Measurements from ENCODE around the gene PRSS1.
"Not testable (repeated sequence)": the region's sequence is repeated elsewhere in the genome, so short reads cannot be mapped to it uniquely, and the experiment has no call there.

The PRSS1 gene

DNA sequence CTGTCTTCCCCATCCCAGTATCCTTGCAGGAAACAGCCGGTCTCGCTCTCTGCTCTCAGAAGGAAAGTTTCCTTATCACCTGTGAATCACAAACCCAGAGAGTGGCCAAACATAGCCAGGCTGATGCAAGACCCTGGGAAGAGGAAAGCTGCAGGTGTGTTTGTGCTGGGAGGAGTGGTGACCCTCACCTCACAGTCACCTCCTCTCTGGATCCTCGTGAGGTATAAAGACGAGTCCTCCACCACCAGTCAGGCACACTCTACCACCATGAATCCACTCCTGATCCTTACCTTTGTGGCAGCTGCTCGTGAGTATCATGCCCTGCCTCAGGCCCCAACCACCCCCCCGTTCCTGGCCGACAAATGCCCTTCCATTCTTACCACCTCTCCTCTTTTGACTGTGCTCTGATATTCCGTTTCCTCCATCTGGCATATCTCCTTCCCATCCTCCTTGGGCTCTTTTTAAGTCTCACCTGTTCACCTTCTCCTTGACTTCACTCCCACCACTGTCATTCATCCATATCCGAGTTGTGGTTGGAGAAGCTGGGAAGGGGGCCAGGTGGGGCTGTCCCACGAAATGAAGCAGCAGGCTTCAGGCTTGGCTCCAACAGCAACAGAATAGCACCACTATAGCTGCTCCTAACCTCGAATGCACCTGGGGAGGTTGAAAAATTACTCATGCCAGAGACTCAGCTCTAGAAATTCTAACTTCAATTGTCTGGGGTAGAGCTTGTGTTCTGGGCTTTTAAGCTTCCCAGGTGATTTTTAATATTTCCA, at the start of gene PRSS1:
Gene PRSS1, plus strand, starts transcription at position 255 of the 776 bp plus-strand sequence. Its CDS starts 13 bp downstream, at position 268.
- no peak for DNase-seq

DNA sequence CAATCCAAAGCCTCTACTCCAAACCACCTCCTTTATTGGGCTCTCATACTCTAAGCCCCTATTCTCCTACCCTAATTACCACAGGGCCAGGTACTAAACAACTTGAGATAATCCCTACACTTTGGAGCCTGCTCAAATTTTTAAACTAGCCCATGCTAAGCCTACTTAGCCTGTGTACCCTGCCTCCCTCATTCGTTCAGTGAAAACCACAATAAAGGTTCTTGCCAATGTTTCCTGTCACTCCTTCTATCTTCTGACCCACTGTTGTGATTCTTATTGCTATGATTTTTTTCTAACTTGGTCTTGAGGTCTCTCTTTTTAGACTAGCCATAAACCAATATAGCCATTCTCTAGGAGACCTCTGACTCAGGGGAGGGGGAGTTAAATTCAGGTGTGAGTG, 48.3 kb upstream of the PRSS1 start:
- DNase-seq, result not testable (repeated sequence)

DNA sequence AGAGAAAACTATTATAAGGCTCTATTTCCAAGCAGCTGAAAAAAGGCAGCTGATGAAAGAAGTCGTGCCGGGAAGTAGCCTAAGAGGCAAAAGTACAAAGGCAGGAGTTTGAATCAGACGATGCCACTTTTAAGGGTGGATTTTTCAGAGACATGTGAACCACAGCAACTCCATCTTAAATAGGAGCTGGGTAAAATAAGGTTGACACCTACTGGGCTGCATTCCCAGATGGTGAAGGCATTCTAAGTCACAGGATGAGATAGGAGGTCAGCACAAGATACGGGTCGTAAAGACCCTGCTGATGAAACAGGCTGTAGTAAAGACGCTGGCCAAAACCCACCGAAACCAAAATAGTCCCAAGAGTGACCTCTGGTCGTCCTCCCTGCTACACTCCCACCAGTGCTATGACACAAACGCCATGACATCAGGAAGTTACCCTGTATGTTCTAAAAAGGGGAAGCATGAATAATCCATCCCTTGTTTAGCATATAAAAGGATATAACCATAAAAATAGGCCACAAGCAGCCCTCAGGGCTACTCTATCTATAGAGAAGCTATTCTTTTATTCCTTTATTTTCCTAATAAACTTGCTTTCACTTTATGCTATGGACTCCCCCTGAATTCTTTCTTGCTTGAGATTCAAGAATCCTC, 45.5 kb upstream of the PRSS1 start:
- no peak for DNase-seq

GRCh38 chr7:142708726-142709125, 40.5 kb upstream of the PRSS1 start:
- DNase-seq, result not testable (repeated sequence)

GRCh38 chr7:142709921-142710320, 39.4 kb upstream of the PRSS1 start:
- no peak for DNase-seq

- no peak for DNase-seq
Observed at GRCh38 chr7:142711196-142711595, 38.1 kb upstream of the PRSS1 start.

GRCh38 chr7:142711746-142712616, 37.3 kb upstream of the PRSS1 start:
- no peak for DNase-seq

GRCh38 chr7:142712617-142712957, 36.7 kb upstream of the PRSS1 start:
- no peak for DNase-seq

GRCh38 chr7:142714375-142714774, 34.9 kb upstream of the PRSS1 start:
- no peak for DNase-seq

GRCh38 chr7:142716596-142716995, 32.7 kb upstream of the PRSS1 start:
- DNase-seq, result no peak

DNA sequence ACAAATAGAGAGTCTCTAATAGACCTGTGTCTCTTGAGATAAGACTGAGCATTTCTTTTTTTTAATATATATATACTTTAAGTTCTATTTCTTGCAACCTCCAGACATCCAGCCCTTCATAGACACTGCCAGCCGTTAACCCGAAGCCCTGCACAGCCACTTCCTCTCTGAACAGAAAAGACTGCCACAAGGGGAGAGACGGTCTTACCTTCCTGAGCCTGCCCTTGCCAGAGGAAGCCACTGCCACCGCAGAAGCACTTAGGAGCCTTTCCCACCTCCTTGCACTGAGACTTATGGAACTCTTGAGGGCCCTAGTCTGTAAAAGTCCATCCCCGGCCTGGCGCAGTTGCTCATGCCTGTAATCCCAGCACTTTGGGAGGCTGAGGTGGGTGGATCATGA, 31.8 kb upstream of the PRSS1 start:
- no peak for DNase-seq

DNA sequence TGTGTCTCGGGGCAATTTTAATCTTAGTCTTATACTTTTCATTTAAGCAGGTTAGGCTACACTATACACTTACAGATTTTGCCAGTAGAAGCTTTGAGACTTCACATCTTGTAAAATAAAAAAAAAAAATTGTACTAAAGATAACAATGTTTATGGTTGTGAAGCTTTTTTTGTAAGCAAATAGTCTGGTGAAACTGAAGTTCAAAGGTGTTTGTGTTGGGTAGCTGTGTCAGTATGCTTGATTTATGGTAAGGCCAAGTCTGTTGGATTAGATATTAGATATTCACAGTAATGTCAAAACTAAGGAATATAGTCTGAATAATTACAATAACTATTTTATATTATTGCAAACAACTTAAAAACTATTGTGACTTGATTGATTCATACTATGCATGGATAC, 31.0 kb upstream of the PRSS1 start:
- no peak for DNase-seq

DNA sequence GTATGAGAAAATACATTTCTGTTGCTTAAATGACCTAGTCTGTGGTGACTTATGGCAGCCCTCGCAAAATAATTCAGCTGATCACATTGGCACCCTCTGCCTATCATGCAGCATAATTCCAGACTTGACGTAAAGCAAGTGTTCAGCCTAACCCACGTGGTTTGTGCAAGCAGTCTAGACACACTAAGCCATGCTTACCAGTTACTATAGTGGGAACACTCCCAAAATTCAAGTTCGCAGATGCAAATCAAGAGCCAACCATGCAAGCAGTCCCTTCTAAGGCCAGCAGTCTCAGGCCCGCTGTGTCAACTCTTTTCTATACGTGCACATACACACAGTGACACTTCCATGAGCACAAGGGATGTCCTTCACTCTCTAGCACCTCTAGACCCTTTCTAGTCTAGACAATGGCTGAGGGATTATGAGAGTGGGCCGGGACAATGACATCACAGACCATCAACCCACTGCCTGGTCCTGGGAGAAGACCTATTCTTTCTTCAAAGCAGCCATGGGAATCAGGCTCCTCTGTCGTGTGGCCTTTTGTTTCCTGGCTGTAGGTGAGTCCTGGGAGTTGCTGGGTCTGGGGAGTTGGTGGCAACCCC, 29.0 kb upstream of the PRSS1 start:
- DNase-seq, result no peak

GRCh38 chr7:142720986-142721385, 28.3 kb upstream of the PRSS1 start:
- DNase-seq, result no peak

DNA sequence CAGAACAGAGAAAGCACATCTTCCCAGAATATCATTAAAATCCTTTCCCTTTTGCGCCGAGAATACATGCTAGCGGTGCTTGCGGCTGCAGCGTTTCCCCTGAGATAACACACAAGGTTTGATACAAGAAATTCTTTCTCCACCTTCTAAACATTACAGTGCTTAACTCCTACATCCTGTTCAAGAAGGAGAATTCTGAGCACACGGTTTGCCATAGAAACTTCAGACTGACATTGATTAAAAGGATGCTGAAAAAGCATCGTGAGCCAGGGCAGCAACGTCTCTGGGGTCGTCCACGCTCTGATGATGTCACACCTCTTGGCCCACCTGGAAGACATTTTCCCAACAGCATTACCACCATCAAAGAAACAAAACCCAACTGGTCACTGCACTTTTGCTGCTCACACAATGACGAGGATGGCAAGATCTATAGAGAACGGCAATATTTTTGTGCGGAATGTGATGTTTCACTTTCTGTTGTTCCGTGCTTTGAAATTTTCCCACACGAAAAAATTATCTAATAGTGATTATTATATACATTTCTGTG, 27.0 kb upstream of the PRSS1 start:
- DNase-seq, result no peak

GRCh38 chr7:142733271-142733670, 16.0 kb upstream of the PRSS1 start:
- no peak for DNase-seq

GRCh38 chr7:142739923-142740492, 9.3 kb upstream of the PRSS1 start:
- no peak for DNase-seq

DNA sequence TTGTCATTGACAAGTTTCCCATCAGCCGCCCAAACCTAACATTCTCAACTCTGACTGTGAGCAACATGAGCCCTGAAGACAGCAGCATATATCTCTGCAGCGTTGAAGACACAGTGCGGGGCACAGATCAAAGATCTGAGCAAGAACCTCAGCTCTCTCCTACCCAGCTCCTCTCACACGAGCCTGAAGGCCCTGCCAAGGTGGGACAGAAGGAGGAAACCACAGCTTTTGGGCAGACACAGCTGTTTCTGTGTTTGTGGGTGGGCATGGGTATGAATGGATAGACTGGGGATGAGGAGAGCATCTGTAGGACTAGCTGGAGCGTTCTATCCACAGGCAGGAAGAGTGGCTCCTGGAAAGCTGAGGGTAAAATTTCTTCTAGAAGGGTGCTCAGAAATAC, 8.5 kb upstream of the PRSS1 start:
- DNase-seq, result no peak

GRCh38 chr7:142741932-142742331, 7.3 kb upstream of the PRSS1 start:
- DNase-seq, result not testable (repeated sequence)

DNA sequence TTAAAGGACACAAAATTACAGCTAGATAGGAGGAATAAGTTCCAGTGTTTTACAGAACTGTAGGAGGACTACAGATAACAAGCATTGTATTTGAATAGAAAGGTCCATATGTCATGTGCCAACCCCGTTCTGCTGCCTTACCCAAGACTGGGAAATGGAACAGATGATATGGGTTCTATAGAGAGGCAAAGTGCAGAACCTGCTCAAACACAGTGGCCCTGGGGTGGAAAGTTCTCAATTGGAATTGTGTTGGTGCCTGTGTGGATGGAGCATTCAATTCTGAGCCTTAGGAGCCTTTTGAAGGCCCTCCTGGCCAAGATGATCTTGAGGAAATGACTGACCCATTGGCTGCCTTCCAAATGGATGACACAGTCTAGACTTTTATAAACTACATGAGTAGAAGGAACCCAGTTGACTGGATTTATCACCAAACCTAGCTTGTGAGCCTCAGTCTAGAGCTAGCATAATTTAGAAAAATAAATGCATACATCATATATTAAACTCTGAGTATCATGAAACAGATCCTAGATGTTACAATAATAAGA, 4.1 kb upstream of the PRSS1 start:
- peak; percentile 17 for DNase-seq

- DNase-seq, result no peak
Observed at GRCh38 chr7:142745745-142746144, 3.5 kb upstream of the PRSS1 start.

DNA sequence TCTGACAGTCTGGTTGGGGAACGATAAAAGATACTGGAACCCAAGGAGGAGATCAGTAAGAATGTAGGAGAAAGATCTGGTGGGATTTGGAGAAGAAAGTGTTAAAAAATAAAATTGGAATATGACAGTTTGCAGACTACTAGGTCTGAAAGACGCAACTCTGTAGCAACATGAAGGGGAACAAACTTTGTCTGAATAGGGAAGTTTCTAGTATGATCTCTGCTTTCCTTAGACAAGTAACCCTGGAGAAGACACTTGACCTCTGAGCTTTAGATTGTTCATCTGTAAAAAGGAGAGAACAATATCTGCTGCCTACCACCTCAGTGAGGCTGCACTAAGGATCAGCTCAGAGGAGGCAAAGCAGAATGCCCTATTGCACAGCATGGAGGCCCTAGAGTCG, 3.0 kb upstream of the PRSS1 start:
- no peak for DNase-seq

Data from HCEC 1CT (cell line).